C4-2B (cell line): ENCODE results near the gene SLC39A11.

Experiments used
- CTCF ChIP-seq: fragments of 450-650 bp; conservative IDR thresholded peaks from 2 replicates; pipeline ENCODE4 v1.5.1; 2017; ENCODE audit warnings: mild to moderate bottlenecking
- ZFX ChIP-seq: fragments of 450-650 bp; IDR thresholded peaks from 2 replicates; pipeline ENCODE4 v1.6.1; 2017

- TF ChIP-seq CTCF: no peak
- TF ChIP-seq ZFX: no peak
Measured at GRCh38 chr17:72833128-72833765, 259.2 kb downstream of the SLC39A11 start.
